GM12801 (cell line): ENCODE results near the gene BTRC.

Source experiments
- TF ChIP-seq, protein P1 (sequence below): IDR thresholded peaks from one replicate; pipeline ENCODE4 v1.5.1; 2011; ENCODE audit warnings: control low read depth; ENCODE audit not compliant: insufficient read length; ENCODE audit errors: extremely low read depth

Gene BTRC

DNA sequence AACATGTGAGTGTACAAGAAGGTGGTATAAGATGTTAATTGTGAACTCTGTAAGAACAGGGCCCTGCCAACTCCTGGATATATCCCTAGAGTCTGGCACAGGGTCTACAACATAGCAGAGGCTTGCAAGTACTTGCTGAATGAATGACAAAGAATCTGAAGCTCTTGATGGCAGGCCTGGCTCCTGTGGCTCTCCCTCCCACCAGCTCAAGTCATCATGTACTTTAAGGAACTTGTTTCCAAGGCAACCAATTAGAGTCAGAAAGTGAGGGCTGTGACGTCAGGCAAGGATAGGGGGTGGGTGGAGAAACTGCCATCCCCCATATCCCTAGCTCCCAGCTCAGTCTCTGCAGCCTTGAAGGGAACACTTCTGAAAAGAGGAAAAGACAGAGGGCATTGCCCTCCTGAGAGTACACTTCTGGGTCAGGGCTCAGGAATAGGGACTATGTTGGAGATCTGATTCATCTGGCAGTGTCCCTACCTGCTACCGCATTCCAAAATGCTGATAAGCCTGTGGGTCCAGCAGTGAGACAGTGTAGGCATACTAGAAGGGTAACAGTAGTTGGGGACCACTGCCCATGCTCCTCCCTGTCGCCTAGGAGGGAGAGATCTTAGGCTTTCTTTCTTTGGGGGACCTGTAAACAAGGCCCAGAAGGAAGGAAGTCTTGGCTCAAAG lies 34.6 kb upstream of the BTRC start:
- TF ChIP-seq, protein P1, sequence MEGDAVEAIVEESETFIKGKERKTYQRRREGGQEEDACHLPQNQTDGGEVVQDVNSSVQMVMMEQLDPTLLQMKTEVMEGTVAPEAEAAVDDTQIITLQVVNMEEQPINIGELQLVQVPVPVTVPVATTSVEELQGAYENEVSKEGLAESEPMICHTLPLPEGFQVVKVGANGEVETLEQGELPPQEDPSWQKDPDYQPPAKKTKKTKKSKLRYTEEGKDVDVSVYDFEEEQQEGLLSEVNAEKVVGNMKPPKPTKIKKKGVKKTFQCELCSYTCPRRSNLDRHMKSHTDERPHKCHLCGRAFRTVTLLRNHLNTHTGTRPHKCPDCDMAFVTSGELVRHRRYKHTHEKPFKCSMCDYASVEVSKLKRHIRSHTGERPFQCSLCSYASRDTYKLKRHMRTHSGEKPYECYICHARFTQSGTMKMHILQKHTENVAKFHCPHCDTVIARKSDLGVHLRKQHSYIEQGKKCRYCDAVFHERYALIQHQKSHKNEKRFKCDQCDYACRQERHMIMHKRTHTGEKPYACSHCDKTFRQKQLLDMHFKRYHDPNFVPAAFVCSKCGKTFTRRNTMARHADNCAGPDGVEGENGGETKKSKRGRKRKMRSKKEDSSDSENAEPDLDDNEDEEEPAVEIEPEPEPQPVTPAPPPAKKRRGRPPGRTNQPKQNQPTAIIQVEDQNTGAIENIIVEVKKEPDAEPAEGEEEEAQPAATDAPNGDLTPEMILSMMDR = no peak

DNA sequence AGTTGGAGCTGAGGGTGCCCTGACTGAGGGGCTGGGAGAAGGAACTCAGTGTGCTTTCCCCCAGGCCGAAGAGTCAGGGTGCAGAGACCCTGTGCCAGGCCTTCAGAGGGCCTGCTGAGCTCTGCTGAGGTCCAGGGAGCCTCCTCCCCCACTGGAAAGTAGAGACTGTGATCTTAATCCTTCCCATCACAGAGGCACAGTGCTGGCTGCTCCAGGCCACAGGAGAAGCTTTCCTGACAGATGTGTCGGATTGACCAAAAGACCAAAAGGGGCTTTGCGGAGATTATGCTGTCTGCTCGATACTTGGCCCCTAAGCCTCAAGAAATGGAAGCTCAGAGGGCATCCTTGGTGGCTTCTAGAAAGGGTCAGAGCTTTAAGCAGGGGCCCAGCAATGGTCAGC lies 32.9 kb upstream of the BTRC start:
- TF ChIP-seq, protein P1 = no peak

DNA sequence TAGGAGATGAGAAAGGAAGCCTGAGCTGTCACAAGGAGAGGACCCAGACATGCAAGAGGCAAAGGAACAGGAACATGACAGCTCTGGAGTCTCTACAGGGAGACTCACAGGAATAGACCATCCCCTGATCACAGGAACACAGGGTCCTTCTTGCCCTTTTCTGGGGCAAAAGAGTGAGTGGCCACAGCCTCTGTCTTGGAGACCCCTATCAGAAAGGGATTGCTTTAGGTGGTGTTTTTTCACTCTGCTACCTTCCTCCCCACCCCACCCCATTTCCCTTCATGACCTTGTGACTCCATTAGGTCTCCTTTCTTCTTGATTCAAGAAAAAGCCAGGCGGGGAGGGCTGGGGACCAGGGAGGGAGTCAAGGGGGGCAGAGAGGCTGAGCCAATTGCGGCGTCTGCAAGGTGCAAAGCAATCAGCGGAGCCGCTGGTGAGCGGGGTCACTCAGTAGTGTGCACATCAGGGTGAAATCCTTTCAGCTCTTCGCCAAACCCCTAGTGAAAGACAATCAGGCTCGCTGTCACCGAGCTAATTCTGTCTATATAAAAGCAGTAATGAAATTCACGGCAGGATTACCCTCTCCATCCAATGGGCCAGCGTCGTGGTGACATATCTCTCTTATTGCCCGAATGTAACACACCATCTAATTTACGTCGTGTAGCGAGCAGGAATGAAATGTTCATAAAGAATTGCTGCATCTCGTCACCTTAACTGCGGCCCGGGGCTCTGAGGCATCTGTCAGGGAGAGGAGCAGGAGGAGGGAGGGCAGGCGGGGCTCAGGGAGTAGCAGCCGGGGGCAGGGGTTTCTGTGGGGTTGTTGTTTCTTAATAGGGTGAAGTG lies 31.5 kb upstream of the BTRC start:
- TF ChIP-seq, protein P1 = no peak

DNA sequence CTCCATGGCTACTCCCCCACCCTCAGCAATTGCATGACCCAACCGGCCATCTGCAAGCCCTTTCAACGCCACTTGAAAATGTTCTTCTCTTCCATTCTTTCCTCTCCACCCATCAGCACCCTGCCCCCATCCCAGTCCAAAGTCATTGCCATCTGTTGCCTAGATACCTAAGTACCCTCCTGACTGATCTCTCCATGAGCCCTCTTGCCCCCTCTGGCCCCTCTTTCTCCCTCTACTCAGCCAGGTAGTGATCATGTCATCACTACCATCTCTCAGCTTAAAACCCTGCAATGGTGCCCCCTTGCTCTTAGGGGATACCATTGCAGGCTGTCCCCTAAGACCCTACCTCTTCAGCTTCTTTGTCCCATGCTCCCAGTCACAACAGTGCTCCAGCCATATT lies 30.5 kb upstream of the BTRC start:
- TF ChIP-seq, protein P1 = no peak

DNA sequence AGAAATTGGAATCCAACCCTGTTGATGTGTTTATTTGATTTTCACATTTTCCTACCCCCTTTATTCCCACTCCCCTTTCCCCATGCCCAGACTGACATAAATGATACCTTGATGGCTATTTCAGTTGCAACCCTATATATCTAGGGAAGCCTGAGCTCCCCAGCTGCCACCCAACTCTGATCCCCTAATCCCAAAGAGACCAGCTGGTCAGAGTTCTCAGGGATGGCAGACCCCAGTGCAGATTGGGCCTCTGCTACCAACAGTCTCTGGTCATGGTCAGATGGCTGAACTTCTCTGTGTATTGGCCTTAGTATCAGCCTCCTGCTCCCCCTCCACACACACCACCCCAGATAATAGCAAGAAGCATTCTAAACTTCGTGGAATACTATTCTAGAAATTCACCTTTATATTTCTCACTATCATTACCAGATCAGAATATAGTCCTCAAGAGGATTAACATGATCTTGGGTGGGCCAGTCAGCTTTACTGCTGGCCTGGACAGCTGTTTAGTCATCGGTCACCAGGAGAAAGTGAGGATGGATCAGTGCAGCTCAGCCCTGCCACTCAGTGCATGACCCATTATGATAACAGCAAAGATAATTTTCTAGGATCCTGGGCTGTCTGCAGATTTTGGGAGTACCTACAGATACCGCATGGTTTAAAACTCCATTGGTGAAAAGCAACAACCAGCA lies 24.5 kb upstream of the BTRC start:
- TF ChIP-seq, protein P1 = no peak

DNA sequence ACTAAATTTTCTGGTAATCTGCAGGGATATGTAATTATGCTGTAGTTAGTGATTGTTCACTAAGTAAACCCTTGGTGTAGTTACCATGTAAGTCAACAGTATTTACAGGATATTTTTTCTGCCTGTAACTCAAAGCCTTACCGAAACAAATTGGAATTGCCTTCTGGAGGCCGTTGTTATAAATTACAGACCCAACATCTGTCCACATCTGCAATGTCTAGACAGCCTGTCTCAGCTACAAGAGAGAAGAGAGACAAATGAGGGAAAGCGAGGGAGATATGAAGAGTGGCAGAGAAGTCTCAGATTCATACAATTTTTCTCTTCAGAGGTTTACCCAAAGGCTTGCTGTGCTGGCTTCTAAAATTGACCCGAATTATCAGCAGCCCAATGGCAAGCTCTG lies 23.7 kb upstream of the BTRC start:
- TF ChIP-seq, protein P1 = no peak

DNA sequence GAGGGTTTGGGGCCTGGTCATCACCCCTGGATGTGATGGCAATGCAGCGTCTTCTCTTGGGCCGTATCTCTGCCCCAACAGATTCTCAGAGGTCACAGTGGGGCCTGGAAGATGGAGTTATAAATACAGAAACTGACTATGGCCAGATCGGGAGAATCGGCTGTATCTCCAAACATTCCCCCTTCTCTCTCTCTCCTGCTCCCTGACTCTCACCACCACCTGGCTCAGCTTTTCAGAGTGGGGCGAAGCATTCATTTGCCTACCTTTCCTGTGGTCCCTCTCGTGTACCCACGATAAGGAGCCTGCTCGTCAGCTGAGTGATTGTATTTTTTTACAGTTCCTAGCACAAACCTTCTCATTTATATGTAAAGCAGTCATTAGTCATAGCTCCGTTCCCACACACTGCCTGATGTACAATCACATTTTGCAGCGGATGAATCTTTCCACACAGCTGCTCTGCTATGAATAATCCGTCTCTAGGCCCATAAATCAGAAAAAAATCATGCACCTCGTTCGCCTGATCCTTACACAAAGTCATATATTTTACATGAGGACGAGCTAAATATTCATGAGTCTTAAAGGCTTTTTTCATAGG lies 23.2 kb upstream of the BTRC start:
- TF ChIP-seq, protein P1 = no peak
